ENCODE measurements around the gene MRPS6. TPM values are rescaled to one million over a fixed set of nuclear protein-coding genes. Genes with fewer than 3 reads are reported as not detected.

MRPS6 gene
- total and polyA plus RNA-seq, 4 donors, result 12.1 to 83.0 (median 17.0) TPM

GRCh38 chr21:34123609-34124008, 50.2 kb downstream of the MRPS6 start:
- 95% methylated on average over 8 of the region's 8 CpGs for WGBS

More at GRCh38 chr21:34123609-34124008, 50.2 kb downstream of the MRPS6 start:
- DNase-seq (ENCODE audit: low spot score), result no peak
- H3K4me1 ChIP-seq (ENCODE audit: control insufficient read depth in 4 of 4, insufficient read depth in 4 of 4, low read length in 3 of 4), result peaks cover 2 to 23% (median 14%) of the 10 kb centered on the region in 4 donors
- H3K9me3 ChIP-seq (ENCODE audit: control insufficient read depth in 4 of 4, low read length in 3 of 4), result no peaks in the 10 kb centered on the region
- no peak overlapping the region for H3K4me3 ChIP-seq (ENCODE audit: low read depth in 1 of 3, low read length in 3 of 3)
- H3K36me3 ChIP-seq (ENCODE audit: control insufficient read depth in 4 of 4, insufficient read depth in 3 of 4, low read depth in 1 of 4, low read length in 3 of 4), result peaks cover 0 to 11% (median 4%) of the 10 kb centered on the region in 4 donors
- no peak overlapping the region for H3K27ac ChIP-seq (ENCODE audit: low read depth in 1 of 2, low read length in 2 of 2)
- H3K9ac ChIP-seq (ENCODE audit: low read depth in 1 of 2, low read length in 2 of 2), result no peak overlapping the region
- no peak for TF ChIP-seq SP1 (IDR thresholded peaks at IDR 0.05)
- no peak for TF ChIP-seq FOXA1 (IDR thresholded peaks at IDR 0.05)
- no peak for TF ChIP-seq MAX (IDR thresholded peaks at IDR 0.05)
- no peak for TF ChIP-seq EGR1 (IDR thresholded peaks at IDR 0.05; ENCODE audit: low read depth in 2 of 2)
- TF ChIP-seq FOXA2 (IDR thresholded peaks at IDR 0.05), result no peak
- TF ChIP-seq NR2F2 (IDR thresholded peaks at IDR 0.05), result no peak
- TF ChIP-seq JUND (IDR thresholded peaks at IDR 0.05), result no peak
- no peak for TF ChIP-seq YY1 (IDR thresholded peaks at IDR 0.05)
- no peak for TF ChIP-seq RAD21 (IDR thresholded peaks at IDR 0.05)
- no peak for TF ChIP-seq RXRA (IDR thresholded peaks at IDR 0.05)
- no peak for TF ChIP-seq REST (IDR thresholded peaks at IDR 0.05)
- TF ChIP-seq HNF4G (IDR thresholded peaks at IDR 0.05), result no peak
- no peak for TF ChIP-seq GABPA (IDR thresholded peaks at IDR 0.05 in 1 of 2, conservative IDR thresholded peaks at IDR 0.05 in 1 of 2)
- TF ChIP-seq HNF4A (conservative IDR thresholded peaks at IDR 0.05), result no peak
- TF ChIP-seq CTCF (IDR thresholded peaks at IDR 0.05; ENCODE audit: low read depth, low read length, missing input control), result no peak
- TF ChIP-seq ZBTB33 (IDR thresholded peaks at IDR 0.05), result no peak
- H3K27me3 ChIP-seq (ENCODE audit: control insufficient read depth in 4 of 4, insufficient read depth in 4 of 4, low read length in 3 of 4), result no peaks in the 10 kb centered on the region

Data from liver (tissue), 9 donors.